WTC11 (cell line): ENCODE measurements around the gene WWOX. TPM values are rescaled to one million over a fixed set of nuclear protein-coding genes. Genes with fewer than 3 reads are reported as not detected.

Source experiments
- ATAC-seq: fragments of 200-7000 bp; cut with Tn5 transposase; 2 replicates; pipeline ENCODE4 v1.10.0; 2021; ENCODE audit warnings: mild to moderate bottlenecking, moderate library complexity
- CTCF ChIA-PET: fragments of 300-600 bp; sonication (Branson Sonifier 250); formaldehyde crosslinking; loops from one replicate; lab custom pipeline; 2021; ENCODE audit warnings: antibody characterized with exemption; lab: Charles Lee
- POLR2A ChIA-PET: fragments of 350-600 bp; sonication (Branson Sonifier 250); formaldehyde crosslinking; loops from one replicate; lab custom pipeline; 2021; ENCODE audit warnings: antibody characterized with exemption; lab: Charles Lee
- DNase-seq: peaks from one replicate; pipeline ENCODE4 v3.0.0; 2021; ENCODE audit warnings: low spot score
- H3K27ac Mint-ChIP-seq: 2 replicates; pipeline ENCODE4 v1.8.0; 2021; ENCODE audit warnings: mixed read lengths
- H3K27me3 Mint-ChIP-seq: 2 replicates; pipeline ENCODE4 v1.8.0; 2021; ENCODE audit warnings: low read depth, mild to moderate bottlenecking, moderate library complexity, mixed read lengths
- H3K36me3 Mint-ChIP-seq: 2 replicates; pipeline ENCODE4 v1.8.0; 2021; ENCODE audit warnings: mixed read lengths
- H3K4me1 Mint-ChIP-seq: 2 replicates; pipeline ENCODE4 v1.8.0; 2022; ENCODE audit warnings: mixed read lengths
- H3K4me3 Mint-ChIP-seq: 2 replicates; pipeline ENCODE4 v1.8.0; 2021; ENCODE audit warnings: mild to moderate bottlenecking, moderate library complexity, mixed read lengths
- H3K9me3 Mint-ChIP-seq: 2 replicates; pipeline ENCODE4 v1.8.0; 2021; ENCODE audit warnings: mixed read lengths
- AR ChIP-seq: fragments of 250-450 bp; sonication (Bioruptor Pico); IDR thresholded peaks from 2 replicates; pipeline ENCODE4 v1.9.0; 2021; ENCODE audit warnings: mild to moderate bottlenecking
- ATF2 ChIP-seq: sonication (generic); formaldehyde crosslinking; IDR thresholded peaks from 2 replicates; pipeline ENCODE4 v1.8.1; 2022; ENCODE audit warnings: low read depth, missing genetic modification reagents, borderline replicate concordance
- CREB1 ChIP-seq: sonication (generic); formaldehyde crosslinking; IDR thresholded peaks from 2 replicates; pipeline ENCODE4 v1.8.0; 2023; ENCODE audit warnings: mild to moderate bottlenecking, missing genetic modification reagents
- FOXK1 ChIP-seq: sonication (generic); formaldehyde crosslinking; IDR thresholded peaks from 2 replicates; pipeline ENCODE4 v1.8.0; 2022; ENCODE audit warnings: mild to moderate bottlenecking, moderate library complexity, missing genetic modification reagents
- GABPB1 ChIP-seq: sonication (generic); formaldehyde crosslinking; IDR thresholded peaks from 2 replicates; pipeline ENCODE4 v1.8.1; 2023; ENCODE audit warnings: mild to moderate bottlenecking, missing genetic modification reagents
- GTF2I ChIP-seq: fragments of 250-450 bp; sonication (Bioruptor Pico); conservative IDR thresholded peaks from 2 replicates; pipeline ENCODE4 v1.4.0; 2021; ENCODE audit warnings: mild to moderate bottlenecking
- JUN ChIP-seq: sonication (generic); formaldehyde crosslinking; IDR thresholded peaks from 2 replicates; pipeline ENCODE4 v1.8.0; 2023; ENCODE audit warnings: mild to moderate bottlenecking, missing genetic modification reagents
- KAT7 ChIP-seq: sonication (generic); formaldehyde crosslinking; IDR thresholded peaks from 2 replicates; pipeline ENCODE4 v1.8.1; 2023; ENCODE audit warnings: missing genetic modification reagents, mild to moderate bottlenecking, borderline replicate concordance
- PRRX2 ChIP-seq: fragments of 250-450 bp; sonication (Bioruptor Pico); IDR thresholded peaks from 2 replicates; pipeline ENCODE4 v1.8.0; 2021; ENCODE audit warnings: mild to moderate bottlenecking
- TEAD1 ChIP-seq: sonication (generic); formaldehyde crosslinking; IDR thresholded peaks from 2 replicates; pipeline ENCODE4 v1.8.0; 2022; ENCODE audit warnings: mild to moderate bottlenecking, missing genetic modification reagents
- TEAD4 ChIP-seq: sonication (generic); formaldehyde crosslinking; IDR thresholded peaks from 2 replicates; pipeline ENCODE4 v1.8.0; 2022; ENCODE audit warnings: mild to moderate bottlenecking, missing genetic modification reagents
- ZNF121 ChIP-seq: sonication (generic); formaldehyde crosslinking; IDR thresholded peaks from 2 replicates; pipeline ENCODE4 v1.8.0; 2023; ENCODE audit warnings: missing genetic modification reagents
- ZNF263 ChIP-seq: sonication (generic); formaldehyde crosslinking; IDR thresholded peaks from 2 replicates; pipeline ENCODE4 v1.8.1; 2022; ENCODE audit warnings: low read depth, mild to moderate bottlenecking, moderate library complexity, missing genetic modification reagents
- ZNF317 ChIP-seq: sonication (generic); formaldehyde crosslinking; IDR thresholded peaks from 2 replicates; pipeline ENCODE4 v1.8.1; 2023; ENCODE audit warnings: low read depth, mild to moderate bottlenecking, moderate library complexity, missing genetic modification reagents, borderline replicate concordance
- ZNF396 ChIP-seq: fragments of 250-450 bp; sonication (Bioruptor Pico); IDR thresholded peaks from 2 replicates; pipeline ENCODE4 v1.8.0; 2021; ENCODE audit warnings: mild to moderate bottlenecking, moderate library complexity, borderline replicate concordance
- ZNF423 ChIP-seq: fragments of 250-450 bp; sonication (Bioruptor Pico); IDR thresholded peaks from 2 replicates; pipeline ENCODE4 v2.1.2; 2022; ENCODE audit warnings: mild to moderate bottlenecking, moderate library complexity
- total RNA-seq: library from RNA; stranded (reverse); gene quantifications from 3 replicates; pipeline ENCODE4 v1.2.3, GENCODE V29; 2021
- TF ChIP-seq, protein P1 (sequence below): sonication (generic); formaldehyde crosslinking; IDR thresholded peaks from 2 replicates; pipeline ENCODE4 v1.8.1; 2023; ENCODE audit warnings: mild to moderate bottlenecking, missing genetic modification reagents, moderate library complexity
- TF ChIP-seq, protein P2 (sequence below): sonication (generic); formaldehyde crosslinking; IDR thresholded peaks from 2 replicates; pipeline ENCODE4 v1.8.0; 2023; ENCODE audit warnings: missing genetic modification reagents
- TF ChIP-seq, protein P3 (sequence below): sonication (generic); formaldehyde crosslinking; IDR thresholded peaks from 2 replicates; pipeline ENCODE4 v1.8.1; 2022; ENCODE audit warnings: low read depth, mild to moderate bottlenecking, moderate library complexity, missing genetic modification reagents, borderline replicate concordance
- TF ChIP-seq, protein P4 (sequence below): sonication (generic); formaldehyde crosslinking; IDR thresholded peaks from 2 replicates; pipeline ENCODE4 v1.8.0; 2023; ENCODE audit warnings: missing genetic modification reagents, mild to moderate bottlenecking, borderline replicate concordance

Gene WWOX
- total RNA-seq, 1 experiment from 2014 or later: 15.7 TPM

GRCh38 chr16:78130083-78130608, 30.7 kb downstream of the WWOX start (continued):
- TF ChIP-seq, protein P1, sequence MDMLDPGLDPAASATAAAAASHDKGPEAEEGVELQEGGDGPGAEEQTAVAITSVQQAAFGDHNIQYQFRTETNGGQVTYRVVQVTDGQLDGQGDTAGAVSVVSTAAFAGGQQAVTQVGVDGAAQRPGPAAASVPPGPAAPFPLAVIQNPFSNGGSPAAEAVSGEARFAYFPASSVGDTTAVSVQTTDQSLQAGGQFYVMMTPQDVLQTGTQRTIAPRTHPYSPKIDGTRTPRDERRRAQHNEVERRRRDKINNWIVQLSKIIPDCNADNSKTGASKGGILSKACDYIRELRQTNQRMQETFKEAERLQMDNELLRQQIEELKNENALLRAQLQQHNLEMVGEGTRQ (CRISPR knock-in tag): no peak
- TF ChIP-seq ATF2 (CRISPR knock-in tag): no peak
- TF ChIP-seq ZNF317 (CRISPR knock-in tag): no peak
- TF ChIP-seq GTF2I: no peak
- TF ChIP-seq AR (CRISPR knock-in tag): no peak
- TF ChIP-seq, all 79 proteins: peak for 0

GRCh38 chr16:78130950-78131349, 31.5 kb downstream of the WWOX start:
- CTCF ChIA-PET: interaction anchor here (0.7 kb wide), 1 partner anchor 31 kb away, joined by 3 read pairs; no protein-coding TSS in a partner anchor
- ATAC-seq (no peak), DNase-seq (no peak)
- peaks cover 5% of the 10 kb centered on the region; the same call in 1 of the 2 replicates for H3K9me3 Mint-ChIP-seq
- peaks cover 4% of the 10 kb centered on the region; the same call in 1 of the 2 replicates for H3K36me3 Mint-ChIP-seq
- POLR2A ChIA-PET: no interaction called here
- peaks cover 6% of the 10 kb centered on the region; the same call in 1 of the 2 replicates for H3K4me1 Mint-ChIP-seq
- no peaks in the 10 kb centered on the region for H3K27me3 Mint-ChIP-seq
- no peak for TF ChIP-seq KAT7 (CRISPR knock-in tag)
- no peak for TF ChIP-seq PRRX2 (CRISPR knock-in tag)
- TF ChIP-seq GABPB1 (CRISPR knock-in tag): no peak
- no peak for TF ChIP-seq CREB1 (CRISPR knock-in tag)
- no peak for TF ChIP-seq ZNF396 (CRISPR knock-in tag)
- H3K27ac Mint-ChIP-seq: no peak overlapping the region
- H3K4me3 Mint-ChIP-seq: no peak overlapping the region

GRCh38 chr16:78133919-78134318, 34.5 kb downstream of the WWOX start:
- ChIA-PET CTCF (no interaction called here), POLR2A (interaction anchor here (0.5 kb wide), 1 partner anchor 491 kb away, joined by 3 read pairs; no protein-coding TSS in a partner anchor)
- Mint-ChIP-seq H3K4me1 (no peaks in the 10 kb centered on the region), H3K36me3 (peaks cover 4% of the 10 kb centered on the region; the same call in 1 of the 2 replicates), H3K27ac (no peak overlapping the region), H3K9me3 (peaks cover 5% of the 10 kb centered on the region; the same call in 1 of the 2 replicates), H3K27me3 (no peaks in the 10 kb centered on the region), H3K4me3 (no peak overlapping the region)
- ATAC-seq: no peak
- DNase-seq: no peak
- TF ChIP-seq ATF2 (CRISPR knock-in tag) (no peak), ZNF121 (CRISPR knock-in tag) (no peak), ZNF423 (CRISPR knock-in tag) (no peak), TEAD1 (CRISPR knock-in tag) (no peak), FOXK1 (CRISPR knock-in tag) (no peak), JUN (CRISPR knock-in tag) (no peak), TEAD4 (CRISPR knock-in tag) (no peak), ZNF263 (CRISPR knock-in tag) (no peak)
- TF ChIP-seq, protein P2, sequence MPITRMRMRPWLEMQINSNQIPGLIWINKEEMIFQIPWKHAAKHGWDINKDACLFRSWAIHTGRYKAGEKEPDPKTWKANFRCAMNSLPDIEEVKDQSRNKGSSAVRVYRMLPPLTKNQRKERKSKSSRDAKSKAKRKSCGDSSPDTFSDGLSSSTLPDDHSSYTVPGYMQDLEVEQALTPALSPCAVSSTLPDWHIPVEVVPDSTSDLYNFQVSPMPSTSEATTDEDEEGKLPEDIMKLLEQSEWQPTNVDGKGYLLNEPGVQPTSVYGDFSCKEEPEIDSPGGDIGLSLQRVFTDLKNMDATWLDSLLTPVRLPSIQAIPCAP (CRISPR knock-in tag): no peak
- TF ChIP-seq, protein P3, sequence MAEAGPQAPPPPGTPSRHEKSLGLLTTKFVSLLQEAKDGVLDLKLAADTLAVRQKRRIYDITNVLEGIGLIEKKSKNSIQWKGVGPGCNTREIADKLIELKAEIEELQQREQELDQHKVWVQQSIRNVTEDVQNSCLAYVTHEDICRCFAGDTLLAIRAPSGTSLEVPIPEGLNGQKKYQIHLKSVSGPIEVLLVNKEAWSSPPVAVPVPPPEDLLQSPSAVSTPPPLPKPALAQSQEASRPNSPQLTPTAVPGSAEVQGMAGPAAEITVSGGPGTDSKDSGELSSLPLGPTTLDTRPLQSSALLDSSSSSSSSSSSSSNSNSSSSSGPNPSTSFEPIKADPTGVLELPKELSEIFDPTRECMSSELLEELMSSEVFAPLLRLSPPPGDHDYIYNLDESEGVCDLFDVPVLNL (CRISPR knock-in tag): no peak
- TF ChIP-seq, protein P4, sequence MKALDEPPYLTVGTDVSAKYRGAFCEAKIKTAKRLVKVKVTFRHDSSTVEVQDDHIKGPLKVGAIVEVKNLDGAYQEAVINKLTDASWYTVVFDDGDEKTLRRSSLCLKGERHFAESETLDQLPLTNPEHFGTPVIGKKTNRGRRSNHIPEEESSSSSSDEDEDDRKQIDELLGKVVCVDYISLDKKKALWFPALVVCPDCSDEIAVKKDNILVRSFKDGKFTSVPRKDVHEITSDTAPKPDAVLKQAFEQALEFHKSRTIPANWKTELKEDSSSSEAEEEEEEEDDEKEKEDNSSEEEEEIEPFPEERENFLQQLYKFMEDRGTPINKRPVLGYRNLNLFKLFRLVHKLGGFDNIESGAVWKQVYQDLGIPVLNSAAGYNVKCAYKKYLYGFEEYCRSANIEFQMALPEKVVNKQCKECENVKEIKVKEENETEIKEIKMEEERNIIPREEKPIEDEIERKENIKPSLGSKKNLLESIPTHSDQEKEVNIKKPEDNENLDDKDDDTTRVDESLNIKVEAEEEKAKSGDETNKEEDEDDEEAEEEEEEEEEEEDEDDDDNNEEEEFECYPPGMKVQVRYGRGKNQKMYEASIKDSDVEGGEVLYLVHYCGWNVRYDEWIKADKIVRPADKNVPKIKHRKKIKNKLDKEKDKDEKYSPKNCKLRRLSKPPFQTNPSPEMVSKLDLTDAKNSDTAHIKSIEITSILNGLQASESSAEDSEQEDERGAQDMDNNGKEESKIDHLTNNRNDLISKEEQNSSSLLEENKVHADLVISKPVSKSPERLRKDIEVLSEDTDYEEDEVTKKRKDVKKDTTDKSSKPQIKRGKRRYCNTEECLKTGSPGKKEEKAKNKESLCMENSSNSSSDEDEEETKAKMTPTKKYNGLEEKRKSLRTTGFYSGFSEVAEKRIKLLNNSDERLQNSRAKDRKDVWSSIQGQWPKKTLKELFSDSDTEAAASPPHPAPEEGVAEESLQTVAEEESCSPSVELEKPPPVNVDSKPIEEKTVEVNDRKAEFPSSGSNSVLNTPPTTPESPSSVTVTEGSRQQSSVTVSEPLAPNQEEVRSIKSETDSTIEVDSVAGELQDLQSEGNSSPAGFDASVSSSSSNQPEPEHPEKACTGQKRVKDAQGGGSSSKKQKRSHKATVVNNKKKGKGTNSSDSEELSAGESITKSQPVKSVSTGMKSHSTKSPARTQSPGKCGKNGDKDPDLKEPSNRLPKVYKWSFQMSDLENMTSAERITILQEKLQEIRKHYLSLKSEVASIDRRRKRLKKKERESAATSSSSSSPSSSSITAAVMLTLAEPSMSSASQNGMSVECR (CRISPR knock-in tag): no peak
